ENCODE data around the gene NPPA. TPM values are rescaled to one million over a fixed set of nuclear protein-coding genes. Genes with fewer than 3 reads are reported as not detected.

The NPPA gene
- total and polyA plus RNA-seq, 5 donors = 26,185 to 59,291 (median 42,849) TPM

DNA sequence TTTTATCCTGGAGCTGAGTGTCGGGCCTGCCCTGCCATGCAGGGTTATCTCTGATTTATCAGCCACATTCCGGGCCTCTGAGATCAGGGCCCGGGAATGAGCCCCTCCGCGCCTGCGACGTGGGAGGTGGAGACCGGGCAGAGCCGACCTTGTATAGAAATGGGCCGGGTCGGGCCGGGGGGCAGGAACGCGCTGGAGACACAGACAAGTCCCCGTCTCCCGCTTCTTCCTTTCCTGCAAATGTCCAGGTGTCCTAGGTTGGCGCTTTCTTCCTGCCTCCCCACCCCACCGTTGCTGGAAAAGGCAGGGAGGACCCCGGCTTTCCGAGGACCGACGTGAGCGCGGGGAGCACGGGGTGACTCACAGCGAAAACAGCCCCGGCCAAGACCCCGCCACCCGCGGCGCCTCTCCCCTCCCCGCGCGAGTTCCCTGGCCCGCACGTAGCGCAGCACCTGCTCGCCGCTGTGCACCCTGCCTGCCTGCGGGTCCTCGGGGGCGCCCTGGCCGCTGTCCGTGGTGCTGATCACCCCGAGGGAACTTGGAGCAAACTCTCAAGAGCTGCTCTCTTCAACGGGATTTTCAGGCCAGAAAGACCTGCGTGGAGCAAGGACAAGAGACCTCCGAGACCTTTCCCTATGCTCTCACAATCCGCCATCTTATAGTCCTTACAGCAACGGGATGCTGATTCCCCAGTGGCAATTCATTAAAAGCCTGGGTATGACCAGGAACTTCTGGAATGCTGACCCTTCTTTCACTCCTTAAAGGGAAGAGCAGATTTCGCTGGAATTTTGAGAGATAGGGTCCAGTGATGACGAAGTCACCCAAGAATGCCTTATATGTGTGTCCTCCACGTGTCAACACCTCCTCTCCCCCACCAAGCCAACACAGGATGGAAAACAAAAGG lies 11.6 kb upstream of the NPPA start:
- H3K4me1 ChIP-seq (ENCODE audit: control insufficient read depth, insufficient read depth, low read length) = no peaks in the 10 kb centered on the region
- H3K4me3 ChIP-seq (ENCODE audit: low read length) = no peak overlapping the region
- WGBS = 3% methylated on average over 53 of the region's 53 CpGs
- no peaks in the 10 kb centered on the region for H3K9me3 ChIP-seq (ENCODE audit: control insufficient read depth, low read length)
- DNase-seq (peak; percentile 76 to 90 (median 89)), ATAC-seq (peak; percentile 68 to 78)
- no peak overlapping the region for H3K27ac ChIP-seq (ENCODE audit: low read length)
- intact Hi-C loops (cut with DNase I) = no loop called here
- no peaks in the 10 kb centered on the region for H3K27me3 ChIP-seq (ENCODE audit: control insufficient read depth, insufficient read depth)

DNA sequence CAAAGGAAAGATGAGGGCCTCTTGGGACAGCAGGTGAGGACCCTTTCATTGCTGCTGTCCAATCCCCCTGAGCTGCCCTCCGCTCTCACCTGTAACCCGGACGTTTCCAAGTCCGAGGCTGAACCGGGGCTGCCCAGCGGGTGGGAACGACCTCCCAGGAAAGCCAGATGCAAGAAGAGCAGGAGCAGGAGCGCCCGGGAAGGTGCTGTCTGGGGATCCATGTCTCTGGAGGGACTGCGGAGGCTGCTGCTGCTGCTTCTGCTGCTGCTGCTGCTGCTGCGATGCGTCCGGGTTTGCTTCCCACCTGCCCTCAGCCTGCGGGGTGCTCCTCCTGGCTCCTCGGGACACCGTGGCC lies 11.0 kb upstream of the NPPA start, which contains the start of gene NPPB:
NPPB (minus strand) TSS at position 333 of the 355 bp plus-strand sequence; CDS start at position 221, 112 bp downstream.
- DNase-seq = no peak
- H3K27ac ChIP-seq (ENCODE audit: low read length) = peak within 1 kb of the TSS; percentile 20
- WGBS = 16% methylated on average over 16 of the region's 16 CpGs
- H3K9me3 ChIP-seq (ENCODE audit: control insufficient read depth, low read length) = no peaks in the 10 kb centered on the region
- intact Hi-C loops (cut with DNase I) = no loop called here
- H3K4me3 ChIP-seq (ENCODE audit: low read length) = peak within 1 kb of the TSS; percentile 20
- no peaks in the 10 kb centered on the region for H3K4me1 ChIP-seq (ENCODE audit: control insufficient read depth, insufficient read depth, low read length)
- ATAC-seq = no peak
- H3K27me3 ChIP-seq (ENCODE audit: control insufficient read depth, insufficient read depth) = no peaks in the 10 kb centered on the region

- Histone ChIP-seq H3K27ac (ENCODE audit: low read length) (peak overlapping the region; percentile 20), H3K27me3 (ENCODE audit: control insufficient read depth, insufficient read depth) (no peaks in the 10 kb centered on the region), H3K4me3 (ENCODE audit: low read length) (peak overlapping the region; percentile 20), H3K9me3 (ENCODE audit: control insufficient read depth, low read length) (no peaks in the 10 kb centered on the region), H3K4me1 (ENCODE audit: control insufficient read depth, insufficient read depth, low read length) (no peaks in the 10 kb centered on the region)
- ATAC-seq (peak; percentile 8 to 15), DNase-seq (no peak)
- intact Hi-C loops (cut with DNase I) = no loop called here
- 80% methylated on average over 14 of the region's 14 CpGs for WGBS
These were observed 10.6 kb upstream of the NPPA start for GRCh38 chr1:11858158-11858557.

DNA sequence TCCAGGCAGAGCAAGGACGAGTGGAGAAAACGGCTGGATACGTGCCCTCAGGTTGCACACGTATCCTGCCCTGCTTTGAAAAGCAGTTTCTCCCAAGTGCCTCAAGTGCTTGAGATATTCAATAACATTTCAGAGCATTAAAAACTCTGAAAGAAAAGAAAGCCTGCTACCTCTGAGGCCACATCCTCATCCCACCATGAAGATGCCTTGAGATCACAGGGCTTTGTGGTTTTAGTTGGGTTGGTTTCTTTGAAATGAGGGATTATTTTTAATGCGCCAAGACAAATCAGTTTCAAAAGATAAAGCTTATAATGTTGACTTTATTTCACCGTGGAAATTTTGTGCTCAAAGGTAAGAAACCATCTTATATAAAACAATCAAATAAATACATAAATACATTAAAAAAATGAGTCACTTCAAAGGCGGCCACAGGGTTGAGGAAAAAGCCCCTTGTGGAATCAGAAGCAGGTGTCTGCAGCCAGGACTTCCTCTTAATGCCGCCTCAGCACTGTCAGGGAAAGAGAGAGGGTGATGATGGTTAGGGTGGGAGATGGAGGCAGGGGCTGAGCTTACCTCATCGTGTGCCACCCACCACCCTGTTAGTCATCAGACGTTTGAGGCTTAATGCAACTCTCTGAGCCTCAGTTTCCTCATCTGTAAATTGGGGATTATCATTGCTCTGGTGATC lies 9.7 kb upstream of the NPPA start:
- Histone ChIP-seq H3K4me3 (ENCODE audit: low read length) (no peak overlapping the region), H3K27ac (ENCODE audit: low read length) (peak overlapping the region; percentile 61), H3K4me1 (ENCODE audit: control insufficient read depth, insufficient read depth, low read length) (no peaks in the 10 kb centered on the region), H3K9me3 (ENCODE audit: control insufficient read depth, low read length) (no peaks in the 10 kb centered on the region), H3K27me3 (ENCODE audit: control insufficient read depth, insufficient read depth) (no peaks in the 10 kb centered on the region)
- 43% methylated on average over 10 of the region's 10 CpGs for WGBS
- intact Hi-C loops (cut with DNase I) = no loop called here
- DNase-seq = no peak
- no peak for ATAC-seq

DNA sequence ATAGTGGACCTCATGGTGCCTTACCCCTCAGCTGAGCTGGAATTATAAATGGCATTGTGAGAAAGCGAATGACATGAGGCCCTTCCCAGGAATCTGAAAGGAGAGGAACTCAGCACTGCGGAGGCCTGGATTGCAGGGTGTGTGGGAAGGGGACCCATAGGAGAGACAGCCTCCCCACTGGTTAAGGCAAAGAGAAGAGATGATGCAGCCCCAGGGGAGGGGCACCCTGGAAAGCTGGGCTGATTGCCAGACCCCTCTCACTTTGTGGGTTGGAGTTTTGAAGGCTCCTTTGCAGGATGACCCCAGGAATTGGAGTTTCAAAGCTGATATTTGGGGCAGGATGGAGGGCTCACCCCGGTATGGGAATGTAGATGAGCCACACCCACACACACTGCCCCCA lies 9.1 kb upstream of the NPPA start:
- no peak overlapping the region for H3K4me3 ChIP-seq (ENCODE audit: low read length)
- H3K27me3 ChIP-seq (ENCODE audit: control insufficient read depth, insufficient read depth) = no peaks in the 10 kb centered on the region
- WGBS = 45% methylated on average over 3 of the region's 3 CpGs
- intact Hi-C loops (cut with DNase I) = no loop called here
- no peaks in the 10 kb centered on the region for H3K4me1 ChIP-seq (ENCODE audit: control insufficient read depth, insufficient read depth, low read length)
- ATAC-seq (peak in 1 of 2 donors; percentile 17), DNase-seq (no peak)
- H3K9me3 ChIP-seq (ENCODE audit: control insufficient read depth, low read length) = no peaks in the 10 kb centered on the region
- peak overlapping the region; percentile 61 for H3K27ac ChIP-seq (ENCODE audit: low read length)

DNA sequence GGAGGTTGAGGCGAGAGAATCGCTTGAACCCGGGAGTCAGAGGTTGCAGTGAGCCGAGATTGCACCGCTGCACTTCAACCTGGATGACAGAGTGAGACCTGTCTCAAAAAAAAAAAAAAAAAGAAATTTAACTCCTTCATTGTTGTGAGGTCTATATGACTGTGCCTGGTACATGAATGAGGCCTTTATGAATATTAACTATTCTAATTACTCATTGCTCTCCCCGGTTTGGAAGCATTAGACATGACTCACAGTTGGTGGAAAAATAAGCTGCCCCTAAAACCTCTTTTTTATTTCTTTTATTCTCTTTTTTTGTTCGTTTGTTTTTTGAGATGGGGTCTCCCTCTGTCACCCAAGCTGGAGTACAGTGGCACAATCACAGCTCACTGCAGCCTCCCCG lies 7.8 kb upstream of the NPPA start:
- ATAC-seq (no peak), DNase-seq (no peak)
- WGBS = 72% methylated on average over 8 of the region's 8 CpGs
- Histone ChIP-seq H3K4me3 (ENCODE audit: low read length) (no peak overlapping the region), H3K27me3 (ENCODE audit: control insufficient read depth, insufficient read depth) (no peaks in the 10 kb centered on the region), H3K4me1 (ENCODE audit: control insufficient read depth, insufficient read depth, low read length) (no peaks in the 10 kb centered on the region), H3K27ac (ENCODE audit: low read length) (no peak overlapping the region), H3K9me3 (ENCODE audit: control insufficient read depth, low read length) (no peaks in the 10 kb centered on the region)
- intact Hi-C loops (cut with DNase I) = no loop called here

DNA sequence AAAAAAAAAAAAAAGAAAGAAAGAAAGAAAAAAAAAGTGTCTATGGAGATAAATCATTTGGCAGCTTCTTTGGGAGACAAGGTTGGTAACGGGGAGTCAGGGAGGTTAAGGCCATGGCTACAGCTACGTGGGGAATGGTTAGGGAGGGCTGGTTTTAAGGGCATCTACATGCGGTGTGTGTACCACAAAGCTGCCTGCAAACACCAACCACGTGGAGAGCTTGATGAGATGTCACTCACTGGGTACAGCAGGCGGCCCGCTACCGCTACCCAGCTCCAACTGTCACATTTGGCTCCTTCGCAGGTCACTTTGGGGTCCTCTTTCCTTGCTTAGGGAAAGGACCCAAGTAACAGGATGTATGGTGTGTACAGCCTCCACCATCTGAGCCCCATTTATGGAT lies 6.9 kb upstream of the NPPA start:
- 51% methylated on average over 8 of the region's 8 CpGs for WGBS
- Histone ChIP-seq H3K27ac (ENCODE audit: low read length) (no peak overlapping the region), H3K27me3 (ENCODE audit: control insufficient read depth, insufficient read depth) (no peaks in the 10 kb centered on the region)

GRCh38 chr1:11851180-11851579 lies 3.6 kb upstream of the NPPA start:
- ATAC-seq = no peak
- Histone ChIP-seq H3K4me1 (ENCODE audit: control insufficient read depth, insufficient read depth, low read length) (no peaks in the 10 kb centered on the region), H3K4me3 (ENCODE audit: low read length) (no peak overlapping the region), H3K27ac (ENCODE audit: low read length) (no peak overlapping the region), H3K9me3 (ENCODE audit: control insufficient read depth, low read length) (no peaks in the 10 kb centered on the region), H3K27me3 (ENCODE audit: control insufficient read depth, insufficient read depth) (no peaks in the 10 kb centered on the region)
- intact Hi-C loops (cut with DNase I) = no loop called here
- no peak for DNase-seq
- 75% methylated on average over 7 of the region's 7 CpGs for WGBS

More for the DNA sequence above, 6.9 kb upstream of the NPPA start:
- ATAC-seq (no peak), DNase-seq (no peak)
- Histone ChIP-seq H3K4me3 (ENCODE audit: low read length) (no peak overlapping the region), H3K9me3 (ENCODE audit: control insufficient read depth, low read length) (no peaks in the 10 kb centered on the region), H3K4me1 (ENCODE audit: control insufficient read depth, insufficient read depth, low read length) (no peaks in the 10 kb centered on the region)
- intact Hi-C loops (cut with DNase I) = no loop called here

- intact Hi-C loops (cut with DNase I) = no loop called here
- no peak overlapping the region for H3K27ac ChIP-seq (ENCODE audit: low read length)
- H3K9me3 ChIP-seq (ENCODE audit: control insufficient read depth, low read length) = no peaks in the 10 kb centered on the region
- H3K27me3 ChIP-seq (ENCODE audit: control insufficient read depth, insufficient read depth) = no peaks in the 10 kb centered on the region
- 45% methylated on average over 11 of the region's 11 CpGs for WGBS
- no peaks in the 10 kb centered on the region for H3K4me1 ChIP-seq (ENCODE audit: control insufficient read depth, insufficient read depth, low read length)
- ATAC-seq = no peak
- no peak overlapping the region for H3K4me3 ChIP-seq (ENCODE audit: low read length)
- no peak for DNase-seq
These were observed 2.6 kb upstream of the NPPA start for GRCh38 chr1:11850156-11850555.

DNA sequence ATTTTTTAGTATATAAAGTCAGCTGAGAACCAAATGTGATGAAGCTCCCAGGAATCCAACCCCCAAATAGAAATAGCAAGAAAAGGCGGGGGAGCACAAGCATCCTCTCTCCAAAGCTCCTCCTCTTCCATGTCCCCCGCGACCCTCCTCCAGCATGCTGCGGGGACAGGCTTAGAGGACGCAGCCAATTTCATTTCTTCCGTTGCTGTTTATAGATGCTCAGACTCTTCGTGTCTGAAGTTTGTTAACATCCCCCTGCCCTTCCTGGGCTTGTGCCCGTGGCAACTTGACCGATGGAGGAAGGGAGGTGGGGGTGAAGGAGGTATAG lies 754 bp upstream of the NPPA start:
- intact Hi-C loops (cut with DNase I) = no loop called here
- 48% methylated on average over 9 of the region's 9 CpGs for WGBS
- Histone ChIP-seq H3K9me3 (ENCODE audit: control insufficient read depth, low read length) (no peaks in the 10 kb centered on the region), H3K4me1 (ENCODE audit: control insufficient read depth, insufficient read depth, low read length) (no peaks in the 10 kb centered on the region), H3K4me3 (ENCODE audit: low read length) (no peak overlapping the region), H3K27ac (ENCODE audit: low read length) (peak overlapping the region; percentile 14), H3K27me3 (ENCODE audit: control insufficient read depth, insufficient read depth) (no peaks in the 10 kb centered on the region)
- no peak for DNase-seq
- ATAC-seq = peak; percentile 8 to 9

DNA sequence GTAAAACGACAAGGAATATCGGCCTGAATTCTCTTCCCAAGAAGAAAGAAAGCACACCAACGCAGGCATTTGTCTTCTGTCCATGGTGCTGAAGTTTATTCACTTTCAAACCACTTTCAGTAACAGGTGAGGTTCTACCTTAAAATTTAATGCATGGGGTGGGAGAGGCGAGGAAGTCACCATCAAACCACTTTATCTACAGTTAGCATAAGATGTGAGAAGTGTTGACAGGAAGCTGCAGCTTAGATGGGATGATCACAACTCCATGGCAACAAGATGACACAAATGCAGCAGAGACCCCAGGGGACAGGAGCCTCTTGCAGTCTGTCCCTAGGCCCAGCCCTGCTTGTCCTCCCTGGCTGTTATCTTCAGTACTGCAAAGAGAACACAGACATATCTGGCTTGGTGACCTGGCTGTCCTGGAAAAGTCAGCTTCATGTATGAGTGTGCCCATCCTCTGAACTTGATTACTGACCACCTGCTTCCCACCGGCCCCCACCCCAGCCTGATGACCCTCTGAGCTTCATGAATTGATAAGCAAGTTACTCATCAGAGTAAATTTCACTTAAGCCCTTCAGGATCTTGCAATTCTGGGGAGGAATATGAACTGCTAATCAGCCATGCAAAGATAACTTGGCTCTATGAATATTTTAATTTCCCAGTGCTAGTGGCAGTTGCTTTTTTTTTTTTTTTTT lies 1.8 kb downstream of the NPPA start:
- peak overlapping the region; percentile 27 for H3K4me3 ChIP-seq (ENCODE audit: low read length)
- intact Hi-C loops (cut with DNase I) = no loop called here

More for the DNA sequence above, 1.8 kb downstream of the NPPA start:
- WGBS = 35% methylated on average over 5 of the region's 5 CpGs
- Histone ChIP-seq H3K27me3 (ENCODE audit: control insufficient read depth, insufficient read depth) (no peaks in the 10 kb centered on the region), H3K9me3 (ENCODE audit: control insufficient read depth, low read length) (no peaks in the 10 kb centered on the region), H3K27ac (ENCODE audit: low read length) (peak overlapping the region; percentile 54), H3K4me1 (ENCODE audit: control insufficient read depth, insufficient read depth, low read length) (no peaks in the 10 kb centered on the region)
- ATAC-seq (no peak), DNase-seq (no peak)
